Stimulated activated CD8-positive, alpha-beta memory T cell treated with anti-CD3 and anti-CD28 coated beads, Interleukin-4, amount 100 ng/mL, for 24 hours (primary cell): ENCODE measurements around the gene CLDN14.

Source experiments
- DNase-seq: peaks from one replicate; pipeline ENCODE4 v3.0.0-alpha.2; 2020; ENCODE audit warnings: low read depth

Gene CLDN14

GRCh38 chr21:36471254-36471723 lies 8.6 kb downstream of the CLDN14 start:
- no peak for DNase-seq

GRCh38 chr21:36470294-36470693 lies 9.6 kb downstream of the CLDN14 start:
- no peak for DNase-seq

- no peak for DNase-seq
Observed at GRCh38 chr21:36466061-36466511, 13.8 kb downstream of the CLDN14 start.

GRCh38 chr21:36465478-36465877 lies 14.4 kb downstream of the CLDN14 start:
- DNase-seq: no peak

GRCh38 chr21:36464590-36464989 lies 15.3 kb downstream of the CLDN14 start:
- no peak for DNase-seq

- DNase-seq: no peak
Observed at GRCh38 chr21:36463991-36464390, 15.9 kb downstream of the CLDN14 start.

- DNase-seq: no peak
Observed at GRCh38 chr21:36463204-36463603, 16.7 kb downstream of the CLDN14 start.

GRCh38 chr21:36461918-36462486 lies 17.9 kb downstream of the CLDN14 start:
- DNase-seq: no peak

GRCh38 chr21:36461277-36461917 lies 18.5 kb downstream of the CLDN14 start:
- DNase-seq: no peak

- no peak for DNase-seq
Observed at GRCh38 chr21:36460866-36461265, 19.1 kb downstream of the CLDN14 start.

- DNase-seq: no peak
Observed at GRCh38 chr21:36459098-36459497, 20.8 kb downstream of the CLDN14 start.

GRCh38 chr21:36456729-36457414 lies 23.1 kb downstream of the CLDN14 start:
- DNase-seq: no peak

GRCh38 chr21:36454706-36455105 lies 25.2 kb downstream of the CLDN14 start:
- no peak for DNase-seq

GRCh38 chr21:36454093-36454531 lies 25.8 kb downstream of the CLDN14 start:
- DNase-seq: no peak

GRCh38 chr21:36452281-36452825 lies 27.6 kb downstream of the CLDN14 start:
- DNase-seq: no peak

GRCh38 chr21:36451506-36451905 lies 28.4 kb downstream of the CLDN14 start:
- DNase-seq: no peak

GRCh38 chr21:36450511-36450910 lies 29.4 kb downstream of the CLDN14 start:
- DNase-seq: no peak

GRCh38 chr21:36446301-36446700 lies 33.6 kb downstream of the CLDN14 start:
- no peak for DNase-seq

GRCh38 chr21:36441715-36442114 lies 38.2 kb downstream of the CLDN14 start:
- no peak for DNase-seq

GRCh38 chr21:36437745-36438128 lies 42.2 kb downstream of the CLDN14 start:
- DNase-seq: no peak

- DNase-seq: no peak
Observed at GRCh38 chr21:36436829-36437744, 42.8 kb downstream of the CLDN14 start.

GRCh38 chr21:36434144-36434543 lies 45.8 kb downstream of the CLDN14 start:
- no peak for DNase-seq
